HepG2 (cell line): ENCODE measurements around the gene SCAPER. TPM values are rescaled to one million over a fixed set of nuclear protein-coding genes. Genes with fewer than 3 reads are reported as not detected.

Experiments used
- ASH2L ChIP-seq: fragments of 300-600, 200-600 bp; sonication (generic); IDR thresholded peaks from 2 replicates; pipeline ENCODE4 v1.7.0; 2017; ENCODE audit warnings: low read depth, mild to moderate bottlenecking, moderate library complexity, mixed read lengths, low read length; ENCODE audit not compliant: insufficient read length
- BATF2 ChIP-seq: sonication (generic); formaldehyde crosslinking; IDR thresholded peaks from 2 replicates; pipeline ENCODE4 v1.8.0; 2022; ENCODE audit warnings: mild to moderate bottlenecking, missing genetic modification reagents, moderate library complexity
- CBFB ChIP-seq: sonication (generic); formaldehyde crosslinking; IDR thresholded peaks from 2 replicates; pipeline ENCODE4 v1.4.0; 2020; ENCODE audit warnings: missing genetic modification reagents
- EEA1 ChIP-seq: sonication (generic); formaldehyde crosslinking; IDR thresholded peaks from 2 replicates; pipeline ENCODE4 v1.5.1; 2020; ENCODE audit warnings: mild to moderate bottlenecking, missing genetic modification reagents, borderline replicate concordance
- GABPB1 ChIP-seq: IDR thresholded peaks from 2 replicates; pipeline ENCODE4 v1.6.1; 2016; ENCODE audit warnings: mild to moderate bottlenecking, missing genetic modification reagents, moderate library complexity, missing compliant biosample characterization
- HINFP ChIP-seq: sonication (generic); formaldehyde crosslinking; IDR thresholded peaks from 2 replicates; pipeline ENCODE4 v1.4.0; 2020; ENCODE audit warnings: low read depth, mild to moderate bottlenecking, missing genetic modification reagents
- NR0B2 ChIP-seq: sonication (generic); formaldehyde crosslinking; IDR thresholded peaks from 2 replicates; pipeline ENCODE4 v1.4.0; 2020; ENCODE audit warnings: mild to moderate bottlenecking, missing genetic modification reagents
- ZBTB8A ChIP-seq: sonication (generic); formaldehyde crosslinking; IDR thresholded peaks from 2 replicates; pipeline ENCODE4 v1.4.0; 2020; ENCODE audit warnings: mild to moderate bottlenecking, low read depth, missing genetic modification reagents, borderline replicate concordance
- ZNF10 ChIP-seq: sonication (generic); formaldehyde crosslinking; IDR thresholded peaks from 2 replicates; pipeline ENCODE4 v1.4.0; 2020; ENCODE audit warnings: mild to moderate bottlenecking, low read depth, missing genetic modification reagents, borderline replicate concordance
- ZNF143 ChIP-seq: sonication (generic); formaldehyde crosslinking; IDR thresholded peaks from 2 replicates; pipeline ENCODE4 v1.4.0; 2020; ENCODE audit warnings: missing genetic modification reagents
- ZNF235 ChIP-seq: sonication (generic); formaldehyde crosslinking; IDR thresholded peaks from 2 replicates; pipeline ENCODE4 v1.8.1; 2023; ENCODE audit warnings: mild to moderate bottlenecking, missing genetic modification reagents, borderline replicate concordance
- ZNF275 ChIP-seq: sonication (generic); formaldehyde crosslinking; IDR thresholded peaks from 2 replicates; pipeline ENCODE4 v1.8.0; 2022; ENCODE audit warnings: missing genetic modification reagents, mild to moderate bottlenecking, inconsistent platforms, borderline replicate concordance
- ZNF432 ChIP-seq: sonication (generic); formaldehyde crosslinking; IDR thresholded peaks from 2 replicates; pipeline ENCODE4 v1.5.0; 2020; ENCODE audit warnings: missing genetic modification reagents, mild to moderate bottlenecking, borderline replicate concordance
- ZNF496 ChIP-seq: sonication (generic); formaldehyde crosslinking; IDR thresholded peaks from 2 replicates; pipeline ENCODE4 v1.8.1; 2023; ENCODE audit warnings: mild to moderate bottlenecking, moderate library complexity, missing genetic modification reagents; ENCODE audit not compliant: insufficient replicate concordance
- ZNF629 ChIP-seq: sonication (generic); formaldehyde crosslinking; conservative IDR thresholded peaks from 2 replicates; pipeline ENCODE4 v1.5.0; 2020; ENCODE audit warnings: missing genetic modification reagents
- ZNF816 ChIP-seq: sonication (generic); formaldehyde crosslinking; IDR thresholded peaks from 2 replicates; pipeline ENCODE4 v1.8.0; 2022; ENCODE audit warnings: missing genetic modification reagents, mild to moderate bottlenecking, borderline replicate concordance
- ZSCAN22 ChIP-seq: sonication (generic); formaldehyde crosslinking; IDR thresholded peaks from 2 replicates; pipeline ENCODE4 v1.4.0; 2020; ENCODE audit warnings: mild to moderate bottlenecking, missing genetic modification reagents
- polyA plus RNA-seq, 8 experiments: library from polyadenylated mRNA; depleted of rRNA in 3 of 8; stranded (reverse) in 7 of 8; unstranded in 1 of 8; fragments of >200 nt; fragmentation: Illumina TruSeq in 4 of 8; extraction: Trizol in 4 of 8; gene quantifications; 2 replicates each; pipeline versions ENCODE4 v1.2.1 to v1.2.3, GENCODE V29; 2011 to 2016; ENCODE audit warnings: low read depth in 4 of 8, missing spikeins in 1 of 8, mixed read lengths in 1 of 8; ENCODE audit not compliant: insufficient read depth in 1 of 8
- total RNA-seq, 5 experiments: library from RNA; depleted of rRNA; stranded (reverse); fragments of >200 nt; fragmentation: Illumina TruSeq; extraction: Trizol; gene quantifications; 2 replicates each; pipeline ENCODE4 v1.2.3, GENCODE V29; 2016; ENCODE audit warnings: low read depth in 1 of 5
- TF ChIP-seq, protein P1 (sequence below): sonication (generic); formaldehyde crosslinking; IDR thresholded peaks from 2 replicates; pipeline ENCODE4 v1.9.0; 2021; ENCODE audit warnings: mild to moderate bottlenecking, missing genetic modification reagents

Gene SCAPER
- total and polyA plus RNA-seq, 2 of the 13 experiments (the other 11 are each of a cell fraction or from before 2014, with no cell fraction given): 4.3 to 10.5 TPM

GRCh38 chr15:76345880-76346668, 559.1 kb downstream of the SCAPER start (continued):
- TF ChIP-seq ASH2L: peak; percentile 49
- no peak for TF ChIP-seq ZSCAN22
- TF ChIP-seq ZBTB8A: no peak
- no peak for TF ChIP-seq ZNF816 (CRISPR knock-in tag)
- no peak for TF ChIP-seq NR0B2 (CRISPR knock-in tag)
- no peak; the same call in 1 of the 2 replicates for TF ChIP-seq ZNF235 (CRISPR knock-in tag)
- TF ChIP-seq ZNF143 (CRISPR knock-in tag): no peak
- TF ChIP-seq, protein P1, sequence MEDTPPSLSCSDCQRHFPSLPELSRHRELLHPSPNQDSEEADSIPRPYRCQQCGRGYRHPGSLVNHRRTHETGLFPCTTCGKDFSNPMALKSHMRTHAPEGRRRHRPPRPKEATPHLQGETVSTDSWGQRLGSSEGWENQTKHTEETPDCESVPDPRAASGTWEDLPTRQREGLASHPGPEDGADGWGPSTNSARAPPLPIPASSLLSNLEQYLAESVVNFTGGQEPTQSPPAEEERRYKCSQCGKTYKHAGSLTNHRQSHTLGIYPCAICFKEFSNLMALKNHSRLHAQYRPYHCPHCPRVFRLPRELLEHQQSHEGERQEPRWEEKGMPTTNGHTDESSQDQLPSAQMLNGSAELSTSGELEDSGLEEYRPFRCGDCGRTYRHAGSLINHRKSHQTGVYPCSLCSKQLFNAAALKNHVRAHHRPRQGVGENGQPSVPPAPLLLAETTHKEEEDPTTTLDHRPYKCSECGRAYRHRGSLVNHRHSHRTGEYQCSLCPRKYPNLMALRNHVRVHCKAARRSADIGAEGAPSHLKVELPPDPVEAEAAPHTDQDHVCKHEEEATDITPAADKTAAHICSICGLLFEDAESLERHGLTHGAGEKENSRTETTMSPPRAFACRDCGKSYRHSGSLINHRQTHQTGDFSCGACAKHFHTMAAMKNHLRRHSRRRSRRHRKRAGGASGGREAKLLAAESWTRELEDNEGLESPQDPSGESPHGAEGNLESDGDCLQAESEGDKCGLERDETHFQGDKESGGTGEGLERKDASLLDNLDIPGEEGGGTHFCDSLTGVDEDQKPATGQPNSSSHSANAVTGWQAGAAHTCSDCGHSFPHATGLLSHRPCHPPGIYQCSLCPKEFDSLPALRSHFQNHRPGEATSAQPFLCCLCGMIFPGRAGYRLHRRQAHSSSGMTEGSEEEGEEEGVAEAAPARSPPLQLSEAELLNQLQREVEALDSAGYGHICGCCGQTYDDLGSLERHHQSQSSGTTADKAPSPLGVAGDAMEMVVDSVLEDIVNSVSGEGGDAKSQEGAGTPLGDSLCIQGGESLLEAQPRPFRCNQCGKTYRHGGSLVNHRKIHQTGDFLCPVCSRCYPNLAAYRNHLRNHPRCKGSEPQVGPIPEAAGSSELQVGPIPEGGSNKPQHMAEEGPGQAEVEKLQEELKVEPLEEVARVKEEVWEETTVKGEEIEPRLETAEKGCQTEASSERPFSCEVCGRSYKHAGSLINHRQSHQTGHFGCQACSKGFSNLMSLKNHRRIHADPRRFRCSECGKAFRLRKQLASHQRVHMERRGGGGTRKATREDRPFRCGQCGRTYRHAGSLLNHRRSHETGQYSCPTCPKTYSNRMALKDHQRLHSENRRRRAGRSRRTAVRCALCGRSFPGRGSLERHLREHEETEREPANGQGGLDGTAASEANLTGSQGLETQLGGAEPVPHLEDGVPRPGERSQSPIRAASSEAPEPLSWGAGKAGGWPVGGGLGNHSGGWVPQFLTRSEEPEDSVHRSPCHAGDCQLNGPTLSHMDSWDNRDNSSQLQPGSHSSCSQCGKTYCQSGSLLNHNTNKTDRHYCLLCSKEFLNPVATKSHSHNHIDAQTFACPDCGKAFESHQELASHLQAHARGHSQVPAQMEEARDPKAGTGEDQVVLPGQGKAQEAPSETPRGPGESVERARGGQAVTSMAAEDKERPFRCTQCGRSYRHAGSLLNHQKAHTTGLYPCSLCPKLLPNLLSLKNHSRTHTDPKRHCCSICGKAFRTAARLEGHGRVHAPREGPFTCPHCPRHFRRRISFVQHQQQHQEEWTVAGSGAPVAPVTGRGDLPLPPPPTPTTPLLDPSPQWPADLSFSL (CRISPR knock-in tag): no peak
- TF ChIP-seq ZNF629 (CRISPR knock-in tag): no peak
- no peak for TF ChIP-seq ZNF432
- no peak for TF ChIP-seq BATF2 (CRISPR knock-in tag)
- TF ChIP-seq ZNF496 (CRISPR knock-in tag): no peak
- no peak for TF ChIP-seq ZNF275 (CRISPR knock-in tag)
- no peak for TF ChIP-seq HINFP (CRISPR knock-in tag)
- no peak for TF ChIP-seq EEA1 (CRISPR knock-in tag)
- TF ChIP-seq GABPB1 (CRISPR knock-in tag): peak; percentile 59; the same call in 1 of the 2 replicates
- TF ChIP-seq CBFB (CRISPR knock-in tag): no peak
- no peak for TF ChIP-seq ZNF10 (CRISPR knock-in tag)
